Mucosa of descending colon (tissue), 3 donors: ENCODE results near the gene INO80. TPM values are rescaled to one million over a fixed set of nuclear protein-coding genes. Genes with fewer than 3 reads are reported as not detected.

Experiments used
- ATAC-seq: fragments of 200-7000 bp; cut with Tn5 transposase; one replicate; pipeline ENCODE4 v1.9.1; 2020; ENCODE audit warnings: mild to moderate bottlenecking, moderate library complexity
- DNase-seq, 3 donors: peaks; one replicate each; pipeline ENCODE4 v3.0.0-alpha.2; 2020
- H3K36me3 ChIP-seq: fragments of 200-600 bp; one replicate; pipeline ENCODE4 v1.8.0; 2021; ENCODE audit warnings: low read depth, mild to moderate bottlenecking
- H3K4me1 ChIP-seq: fragments of 200-600 bp; one replicate; pipeline ENCODE4 v1.8.0; 2021; ENCODE audit warnings: low read depth, mild to moderate bottlenecking
- H3K4me3 ChIP-seq: fragments of 200-600 bp; one replicate; pipeline ENCODE4 v1.8.0; 2021; ENCODE audit warnings: mild to moderate bottlenecking
- H3K9me3 ChIP-seq: fragments of 200-600 bp; one replicate; pipeline ENCODE4 v1.8.0; 2021; ENCODE audit warnings: mild to moderate bottlenecking
- intact Hi-C, 2 donors: fragments of 100-400 bp; cut with DNase I in 1 of 2; cut with micrococcal nuclease in 1 of 2; formaldehyde crosslinking; loops; one replicate each; pipeline versions ENCODE4 v1.11.0 to v1.11.1; 2022; cut with DNase I, micrococcal nuclease
- long read RNA-seq, 2 donors: library from polyadenylated mRNA; unstranded; transcript quantifications; one replicate each; pipeline ENCODE4 v2.0.0, GENCODE V29; 2019 to 2021
- total RNA-seq, 3 donors: library from RNA; stranded (reverse); fragmentation: NEBNext Ultra II Directional in 2 of 3; extraction: Animal tissue kit (Norgen Biotek cat#: 25700) in 2 of 3; gene quantifications; one replicate each; pipeline versions ENCODE4 v1.2.1 to v1.2.4, GENCODE V29; 2021 to 2023
- TF ChIP-seq, protein P1 (sequence below): fragments of 200-600 bp; IDR thresholded peaks from one replicate; pipeline ENCODE4 v1.8.0; 2022; ENCODE audit warnings: antibody characterized with exemption, mild to moderate bottlenecking
- donor health status: DM: no; HTN: no; CAD: no; lungs with moderate emphysema.
- donor health status: DM: no; HTN: no; CAD: no.
- donor health status: DM: no; HTN: yes; CAD: no.

Gene INO80, protein sequence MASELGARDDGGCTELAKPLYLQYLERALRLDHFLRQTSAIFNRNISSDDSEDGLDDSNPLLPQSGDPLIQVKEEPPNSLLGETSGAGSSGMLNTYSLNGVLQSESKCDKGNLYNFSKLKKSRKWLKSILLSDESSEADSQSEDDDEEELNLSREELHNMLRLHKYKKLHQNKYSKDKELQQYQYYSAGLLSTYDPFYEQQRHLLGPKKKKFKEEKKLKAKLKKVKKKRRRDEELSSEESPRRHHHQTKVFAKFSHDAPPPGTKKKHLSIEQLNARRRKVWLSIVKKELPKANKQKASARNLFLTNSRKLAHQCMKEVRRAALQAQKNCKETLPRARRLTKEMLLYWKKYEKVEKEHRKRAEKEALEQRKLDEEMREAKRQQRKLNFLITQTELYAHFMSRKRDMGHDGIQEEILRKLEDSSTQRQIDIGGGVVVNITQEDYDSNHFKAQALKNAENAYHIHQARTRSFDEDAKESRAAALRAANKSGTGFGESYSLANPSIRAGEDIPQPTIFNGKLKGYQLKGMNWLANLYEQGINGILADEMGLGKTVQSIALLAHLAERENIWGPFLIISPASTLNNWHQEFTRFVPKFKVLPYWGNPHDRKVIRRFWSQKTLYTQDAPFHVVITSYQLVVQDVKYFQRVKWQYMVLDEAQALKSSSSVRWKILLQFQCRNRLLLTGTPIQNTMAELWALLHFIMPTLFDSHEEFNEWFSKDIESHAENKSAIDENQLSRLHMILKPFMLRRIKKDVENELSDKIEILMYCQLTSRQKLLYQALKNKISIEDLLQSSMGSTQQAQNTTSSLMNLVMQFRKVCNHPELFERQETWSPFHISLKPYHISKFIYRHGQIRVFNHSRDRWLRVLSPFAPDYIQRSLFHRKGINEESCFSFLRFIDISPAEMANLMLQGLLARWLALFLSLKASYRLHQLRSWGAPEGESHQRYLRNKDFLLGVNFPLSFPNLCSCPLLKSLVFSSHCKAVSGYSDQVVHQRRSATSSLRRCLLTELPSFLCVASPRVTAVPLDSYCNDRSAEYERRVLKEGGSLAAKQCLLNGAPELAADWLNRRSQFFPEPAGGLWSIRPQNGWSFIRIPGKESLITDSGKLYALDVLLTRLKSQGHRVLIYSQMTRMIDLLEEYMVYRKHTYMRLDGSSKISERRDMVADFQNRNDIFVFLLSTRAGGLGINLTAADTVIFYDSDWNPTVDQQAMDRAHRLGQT (N-terminal part only)
- 10 to 100 TPM; 22.7 to 28.0 (median 26.3) TPM for total RNA-seq
- long read RNA-seq, donor 1, full-length matches to known transcripts, result 7 of 20 reads
- long read RNA-seq, donor 1, partial matches to known transcripts, result 9 of 20 reads
- long read RNA-seq, donor 1, other reads (novel, unspliced or antisense), result 4 of 20 reads
- long read RNA-seq, donor 2, partial matches to known transcripts, result 2 of 2 reads
- long read RNA-seq, donor 2, other reads (novel, unspliced or antisense), result 0 of 2 reads

DNA sequence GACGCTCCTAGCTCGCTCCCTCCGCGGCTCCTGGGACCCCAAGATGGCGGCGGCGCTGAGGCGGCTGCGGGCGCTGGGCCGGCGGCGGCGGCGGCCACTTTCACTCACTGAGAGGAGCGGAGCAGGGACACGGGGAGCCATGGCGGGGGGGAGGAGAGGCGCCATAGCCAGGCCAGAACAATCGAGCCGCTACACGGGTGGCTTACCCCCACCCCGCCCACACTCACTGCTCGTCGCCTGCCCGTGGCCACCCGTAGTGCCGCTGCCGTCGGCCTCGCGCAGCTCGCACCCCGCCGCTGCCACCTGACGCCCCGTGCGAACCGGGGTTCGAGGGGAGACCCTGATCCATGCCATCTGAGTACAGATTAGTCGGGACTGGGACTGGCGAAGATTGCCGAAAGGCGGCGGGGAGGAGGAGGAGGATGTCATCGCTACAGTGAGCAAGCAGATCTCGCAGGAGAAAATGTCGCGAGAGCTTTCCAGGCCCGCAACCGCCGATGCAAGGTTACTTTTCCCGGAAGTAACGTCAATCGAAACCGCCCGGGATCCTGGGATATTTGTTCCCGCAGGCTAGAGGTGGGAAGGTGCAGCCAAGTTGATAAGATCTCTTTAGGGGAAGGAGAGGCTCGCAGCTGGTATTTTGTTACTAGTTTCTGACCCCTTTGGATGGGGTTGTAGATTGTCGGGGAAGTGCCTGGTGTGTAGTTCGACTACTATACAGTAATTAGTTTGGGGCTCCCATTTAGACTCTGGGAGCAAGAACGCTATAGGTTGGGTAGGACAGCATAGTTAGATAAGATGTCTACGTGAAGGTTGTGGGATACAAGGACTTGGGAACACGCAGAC, at the start of gene INO80:
INO80 (minus strand) TSS at position 165 of the 846 bp plus-strand sequence. CDS start 19,970 bp downstream, outside the sequence.
- Histone ChIP-seq H3K4me3 (peak within 1 kb of the TSS; percentile 92), H3K36me3 (peaks cover 4% of the 10 kb centered on the region), H3K9me3 (no peaks in the 10 kb centered on the region), H3K4me1 (peaks cover 6% of the 10 kb centered on the region)
- ATAC-seq (peak; percentile 96), DNase-seq (peak; percentile 97 to 99 (median 98))
- intact Hi-C loops, result no loop called here
- TF ChIP-seq, protein P1, sequence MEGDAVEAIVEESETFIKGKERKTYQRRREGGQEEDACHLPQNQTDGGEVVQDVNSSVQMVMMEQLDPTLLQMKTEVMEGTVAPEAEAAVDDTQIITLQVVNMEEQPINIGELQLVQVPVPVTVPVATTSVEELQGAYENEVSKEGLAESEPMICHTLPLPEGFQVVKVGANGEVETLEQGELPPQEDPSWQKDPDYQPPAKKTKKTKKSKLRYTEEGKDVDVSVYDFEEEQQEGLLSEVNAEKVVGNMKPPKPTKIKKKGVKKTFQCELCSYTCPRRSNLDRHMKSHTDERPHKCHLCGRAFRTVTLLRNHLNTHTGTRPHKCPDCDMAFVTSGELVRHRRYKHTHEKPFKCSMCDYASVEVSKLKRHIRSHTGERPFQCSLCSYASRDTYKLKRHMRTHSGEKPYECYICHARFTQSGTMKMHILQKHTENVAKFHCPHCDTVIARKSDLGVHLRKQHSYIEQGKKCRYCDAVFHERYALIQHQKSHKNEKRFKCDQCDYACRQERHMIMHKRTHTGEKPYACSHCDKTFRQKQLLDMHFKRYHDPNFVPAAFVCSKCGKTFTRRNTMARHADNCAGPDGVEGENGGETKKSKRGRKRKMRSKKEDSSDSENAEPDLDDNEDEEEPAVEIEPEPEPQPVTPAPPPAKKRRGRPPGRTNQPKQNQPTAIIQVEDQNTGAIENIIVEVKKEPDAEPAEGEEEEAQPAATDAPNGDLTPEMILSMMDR, result no peak

DNA sequence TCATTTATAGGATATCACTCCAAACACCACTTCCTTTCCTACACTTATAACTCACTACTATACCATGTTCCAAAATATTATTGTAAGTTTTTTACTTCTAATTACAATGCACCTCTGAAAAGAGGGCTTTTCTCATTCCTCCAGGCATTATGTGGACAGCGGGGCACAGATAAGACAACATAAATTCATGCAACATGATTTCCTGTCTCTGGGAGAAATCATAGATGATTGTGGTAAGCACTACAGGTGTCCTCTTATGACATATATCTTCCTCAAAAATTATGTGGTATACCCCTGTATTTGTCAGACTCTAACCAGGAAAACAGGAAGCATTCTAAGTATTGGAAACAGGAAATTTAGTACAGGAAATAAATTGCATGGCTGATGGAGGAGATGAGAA, 45.7 kb upstream of the INO80 start:
- DNase-seq (no peak), ATAC-seq (no peak)
- TF ChIP-seq, protein P1, result no peak
- intact Hi-C loops, result no loop called here
- no peaks in the 10 kb centered on the region for H3K36me3 ChIP-seq
- H3K4me3 ChIP-seq, result no peak overlapping the region
- no peaks in the 10 kb centered on the region for H3K4me1 ChIP-seq
- no peaks in the 10 kb centered on the region for H3K9me3 ChIP-seq

GRCh38 chr15:41161336-41161735, 45.3 kb upstream of the INO80 start:
- no peak for DNase-seq
- TF ChIP-seq, protein P1, result no peak
- no peaks in the 10 kb centered on the region for H3K4me1 ChIP-seq
- H3K9me3 ChIP-seq, result no peaks in the 10 kb centered on the region
- no peak overlapping the region for H3K4me3 ChIP-seq
- no peaks in the 10 kb centered on the region for H3K36me3 ChIP-seq
- ATAC-seq, result no peak
- intact Hi-C loops, result no loop called here

GRCh38 chr15:41160639-41161315, 44.7 kb upstream of the INO80 start:
- TF ChIP-seq, protein P1, result no peak
- DNase-seq, result no peak
- no peak for ATAC-seq
- no peak overlapping the region for H3K4me3 ChIP-seq
- no peaks in the 10 kb centered on the region for H3K9me3 ChIP-seq
- H3K36me3 ChIP-seq, result no peaks in the 10 kb centered on the region
- intact Hi-C loops, result no loop called here
- H3K4me1 ChIP-seq, result no peaks in the 10 kb centered on the region
